Colonic mucosa (tissue), 4 donors: ENCODE data around the gene OGFRL1. TPM values are rescaled to one million over a fixed set of nuclear protein-coding genes. Genes with fewer than 3 reads are reported as not detected.

Source experiments
- DNase-seq: peaks from one replicate; pipeline ENCODE4 v3.0.0-alpha.2; 2020
- H3K27ac ChIP-seq: fragments of 200-600 bp; one replicate; pipeline ENCODE4 v1.8.0; 2021
- H3K27me3 ChIP-seq: fragments of 200-600 bp; one replicate; pipeline ENCODE4 v1.8.0; 2021
- H3K36me3 ChIP-seq: fragments of 200-600 bp; one replicate; pipeline ENCODE4 v1.8.0; 2021
- H3K4me1 ChIP-seq: fragments of 200-600 bp; one replicate; pipeline ENCODE4 v1.8.0; 2021; ENCODE audit warnings: mild to moderate bottlenecking
- H3K4me3 ChIP-seq: fragments of 200-600 bp; one replicate; pipeline ENCODE4 v1.8.0; 2021
- H3K9ac ChIP-seq, 2 donors: one replicate each; pipeline ENCODE4 v1.7.0; 2013; ENCODE audit warnings: control low read depth in 2 of 2, low read depth in 2 of 2, low read length in 2 of 2
- H3K9me3 ChIP-seq: fragments of 200-600 bp; one replicate; pipeline ENCODE4 v1.8.0; 2021
- intact Hi-C: fragments of 100-400 bp; cut with DNase I; formaldehyde crosslinking; loops from one replicate; pipeline ENCODE4 v1.14.1; 2022
- total RNA-seq, 2 donors: library from RNA; stranded (reverse); fragmentation: NEBNext Ultra II Directional in 1 of 2; extraction: Animal tissue kit (Norgen Biotek cat#: 25700) in 1 of 2; gene quantifications; one replicate each; pipeline ENCODE4 v1.2.1, GENCODE V29; 2021
- TF ChIP-seq, protein P1 (sequence below): fragments of 200-600 bp; IDR thresholded peaks from one replicate; pipeline ENCODE4 v1.8.0; 2022; ENCODE audit warnings: antibody characterized with exemption, mild to moderate bottlenecking
- donor health status: healthy.
- donor health status: DM: no; HTN: no; CAD: no.
- donor health status: DM: no; HTN: no; CAD: no.

The OGFRL1 gene
- total RNA-seq, 2 donors from 2014 or later: 3.2 to 5.3 TPM

DNA sequence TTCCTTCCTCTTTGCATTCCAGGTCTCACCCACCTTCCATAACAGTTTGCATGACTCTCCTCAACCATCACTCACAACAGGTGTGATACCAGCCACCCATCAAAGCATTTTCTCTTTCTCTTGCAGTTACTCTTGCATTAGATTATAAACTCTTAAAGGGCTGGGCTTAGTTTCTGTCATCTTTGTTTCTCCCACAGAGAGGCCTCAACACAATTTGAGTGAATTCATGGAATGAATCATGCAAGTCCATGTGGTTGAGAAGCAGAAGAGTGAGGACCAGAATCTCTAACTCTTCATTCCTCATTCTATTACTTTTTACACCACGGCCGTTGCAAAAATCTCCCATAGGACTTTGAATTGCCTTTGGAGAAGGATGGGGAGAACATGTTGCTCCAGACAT is 31.4 kb downstream of the OGFRL1 start:
- no peaks in the 10 kb centered on the region for H3K4me1 ChIP-seq
- TF ChIP-seq, protein P1, sequence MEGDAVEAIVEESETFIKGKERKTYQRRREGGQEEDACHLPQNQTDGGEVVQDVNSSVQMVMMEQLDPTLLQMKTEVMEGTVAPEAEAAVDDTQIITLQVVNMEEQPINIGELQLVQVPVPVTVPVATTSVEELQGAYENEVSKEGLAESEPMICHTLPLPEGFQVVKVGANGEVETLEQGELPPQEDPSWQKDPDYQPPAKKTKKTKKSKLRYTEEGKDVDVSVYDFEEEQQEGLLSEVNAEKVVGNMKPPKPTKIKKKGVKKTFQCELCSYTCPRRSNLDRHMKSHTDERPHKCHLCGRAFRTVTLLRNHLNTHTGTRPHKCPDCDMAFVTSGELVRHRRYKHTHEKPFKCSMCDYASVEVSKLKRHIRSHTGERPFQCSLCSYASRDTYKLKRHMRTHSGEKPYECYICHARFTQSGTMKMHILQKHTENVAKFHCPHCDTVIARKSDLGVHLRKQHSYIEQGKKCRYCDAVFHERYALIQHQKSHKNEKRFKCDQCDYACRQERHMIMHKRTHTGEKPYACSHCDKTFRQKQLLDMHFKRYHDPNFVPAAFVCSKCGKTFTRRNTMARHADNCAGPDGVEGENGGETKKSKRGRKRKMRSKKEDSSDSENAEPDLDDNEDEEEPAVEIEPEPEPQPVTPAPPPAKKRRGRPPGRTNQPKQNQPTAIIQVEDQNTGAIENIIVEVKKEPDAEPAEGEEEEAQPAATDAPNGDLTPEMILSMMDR: no peak

GRCh38 chr6:71321314-71321713 is 32.7 kb downstream of the OGFRL1 start:
- Histone ChIP-seq H3K27me3 (no peaks in the 10 kb centered on the region), H3K27ac (no peak overlapping the region), H3K4me1 (no peaks in the 10 kb centered on the region), H3K9me3 (no peaks in the 10 kb centered on the region), H3K9ac (no peak overlapping the region), H3K4me3 (no peak overlapping the region), H3K36me3 (no peaks in the 10 kb centered on the region)
- DNase-seq: no peak
- intact Hi-C loops: no loop called here
- TF ChIP-seq, protein P1: no peak

More for the DNA sequence above, 31.4 kb downstream of the OGFRL1 start:
- no peak overlapping the region for H3K4me3 ChIP-seq
- H3K9ac ChIP-seq: no peak overlapping the region
- H3K36me3 ChIP-seq: no peaks in the 10 kb centered on the region
- no peaks in the 10 kb centered on the region for H3K27me3 ChIP-seq
- no peak overlapping the region for H3K27ac ChIP-seq
- intact Hi-C loops: no loop called here
- no peak for DNase-seq
- H3K9me3 ChIP-seq: no peaks in the 10 kb centered on the region

DNA sequence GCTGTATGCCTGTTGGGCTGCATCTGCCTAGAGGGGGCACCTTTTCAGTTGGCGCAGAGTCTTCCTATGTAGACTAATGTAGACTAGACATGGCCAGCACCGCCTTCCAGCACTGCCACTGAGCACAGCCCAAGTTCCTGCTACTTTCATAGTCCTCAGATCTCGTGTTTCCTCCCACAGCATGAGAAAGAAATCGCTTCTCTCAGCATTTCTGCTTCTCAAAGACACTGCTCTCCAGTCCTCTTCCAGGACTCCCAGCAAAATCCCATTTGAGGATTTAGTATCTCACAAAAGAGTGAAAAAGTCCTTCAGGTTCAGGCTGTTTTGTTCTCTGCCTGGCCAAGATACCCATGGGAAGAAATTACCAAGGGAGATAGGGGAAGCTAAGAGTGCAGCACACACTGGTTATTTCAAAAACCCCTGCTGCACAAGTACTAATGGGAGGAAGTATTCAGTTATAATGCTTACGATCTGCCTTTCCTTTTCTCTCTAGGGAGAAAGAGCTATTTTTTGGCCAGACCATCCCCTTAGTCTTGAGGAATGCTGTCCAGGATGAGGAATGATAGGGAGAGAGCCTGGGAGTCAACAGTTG is 35.7 kb downstream of the OGFRL1 start:
- TF ChIP-seq, protein P1: no peak
- H3K27me3 ChIP-seq: no peaks in the 10 kb centered on the region
- no peaks in the 10 kb centered on the region for H3K36me3 ChIP-seq
- H3K4me3 ChIP-seq: no peak overlapping the region
- no peak overlapping the region for H3K9ac ChIP-seq
- no peak overlapping the region for H3K27ac ChIP-seq
- DNase-seq: no peak
- intact Hi-C loops: no loop called here
- no peaks in the 10 kb centered on the region for H3K9me3 ChIP-seq
- H3K4me1 ChIP-seq: no peaks in the 10 kb centered on the region

DNA sequence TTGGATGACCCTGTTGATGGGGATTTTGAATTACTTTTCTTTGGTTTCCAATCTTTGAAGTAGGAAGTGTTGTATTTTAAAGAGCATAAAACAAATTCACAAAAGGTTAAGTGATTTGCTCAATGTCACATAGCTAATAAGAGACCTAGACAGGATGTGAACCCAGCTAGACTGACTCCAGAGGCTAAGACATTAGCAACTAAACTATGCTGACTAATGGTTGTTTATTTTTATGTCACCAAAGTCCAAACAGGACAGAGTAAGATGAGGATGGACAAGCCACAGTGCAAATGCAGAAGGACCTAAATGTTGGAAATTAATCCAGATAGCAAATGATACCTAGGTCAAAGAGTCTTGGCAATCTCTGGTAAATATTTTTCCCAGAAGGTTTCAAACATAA is 38.0 kb downstream of the OGFRL1 start:
- DNase-seq: no peak
- intact Hi-C loops: no loop called here
- Histone ChIP-seq H3K9ac (no peak overlapping the region), H3K36me3 (no peaks in the 10 kb centered on the region), H3K4me1 (no peaks in the 10 kb centered on the region), H3K27me3 (no peaks in the 10 kb centered on the region), H3K27ac (no peak overlapping the region), H3K4me3 (no peak overlapping the region), H3K9me3 (no peaks in the 10 kb centered on the region)
- TF ChIP-seq, protein P1: no peak

- no peaks in the 10 kb centered on the region for H3K27me3 ChIP-seq
- H3K9me3 ChIP-seq: no peaks in the 10 kb centered on the region
- intact Hi-C loops: no loop called here
- TF ChIP-seq, protein P1: no peak
- no peak for DNase-seq
- H3K36me3 ChIP-seq: no peaks in the 10 kb centered on the region
- no peaks in the 10 kb centered on the region for H3K4me1 ChIP-seq
- no peak overlapping the region for H3K27ac ChIP-seq
- no peak overlapping the region for H3K4me3 ChIP-seq
- no peak overlapping the region for H3K9ac ChIP-seq
Measured at GRCh38 chr6:71330501-71330900, 41.9 kb downstream of the OGFRL1 start.
